ENCODE data around the gene DOP1A. TPM values are rescaled to one million over a fixed set of nuclear protein-coding genes. Genes with fewer than 3 reads are reported as not detected.

Gene DOP1A
- total and polyA plus RNA-seq, 2 of the 4 experiments (the other 2 are of a cell fraction), result 6.0 to 32.4 TPM

- no TSS peak for BruUV-seq (replicated peaks)
Measured at GRCh38 chr6:83038246-83038645, 29.2 kb upstream of the DOP1A start.

More at GRCh38 chr6:83038246-83038645, 29.2 kb upstream of the DOP1A start:
- in situ Hi-C loops (cut with MboI; ENCODE audit: low sequenced_read_pairs) (no loop called here), dilution Hi-C loops (cut with HindIII; ENCODE audit: low sequenced_read_pairs, unreplicated experiment) (no loop called here), intact Hi-C loops (cut with micrococcal nuclease) (no loop called here)
- no peak overlapping the region for H2BK120ac ChIP-seq (ENCODE audit: low read depth, low read length)
- no peak overlapping the region for H4K91ac ChIP-seq (ENCODE audit: insufficient read depth, low read depth, low read length)
- no peak overlapping the region for H2AK5ac ChIP-seq (ENCODE audit: low read depth, low read length)
- no peaks in the 10 kb centered on the region for H3K79me1 ChIP-seq (ENCODE audit: low read depth in 1 of 2, low read length in 2 of 2)
- H3K27me3 ChIP-seq (ENCODE audit: control insufficient read depth, insufficient read depth, low read length), result no peaks in the 10 kb centered on the region
- no peak overlapping the region for H2BK5ac ChIP-seq (ENCODE audit: low read depth, low read length, poor library complexity, severe bottlenecking)
- ATAC-seq (ENCODE audit: low read depth) (no peak), DNase-seq (no peak)
- POLR2A ChIA-PET (ENCODE audit: unreplicated experiment), result no interaction called here
- no peak overlapping the region for H2BK20ac ChIP-seq (ENCODE audit: low read depth, low read length)
- no peak overlapping the region for H2AK9ac ChIP-seq (replicated peaks; ENCODE audit: low read depth, low read length, poor library complexity)
- H4K20me1 ChIP-seq (ENCODE audit: insufficient read depth, low read length), result no peaks in the 10 kb centered on the region
- H3K36me3 ChIP-seq (ENCODE audit: control insufficient read depth, insufficient read depth, low read length), result no peaks in the 10 kb centered on the region; the same call in 1 of the 2 replicates
- no CpG with 5 or more reads among the region's 2 CpGs for WGBS, 2 experiments (ENCODE audit: extremely low coverage in 2 of 2, insufficient read length in 1 of 2)
- H4K5ac ChIP-seq (ENCODE audit: low read depth, low read length), result no peak overlapping the region
- no peak overlapping the region for H3K4me2 ChIP-seq (ENCODE audit: low read depth, low read length)
- no peaks in the 10 kb centered on the region for H3K9me1 ChIP-seq (ENCODE audit: insufficient read depth, low read length)
- no peak overlapping the region for H2BK15ac ChIP-seq (ENCODE audit: low read depth, low read length)
- H3K4me1 ChIP-seq (ENCODE audit: control insufficient read depth, insufficient read depth, low read length), result no peaks in the 10 kb centered on the region
- H2AFZ ChIP-seq (replicated peaks; ENCODE audit: low read length, poor library complexity), result no peak overlapping the region
- H3K23ac ChIP-seq (ENCODE audit: low read depth, low read length), result no peak overlapping the region
- no peaks in the 10 kb centered on the region for H3K9me3 ChIP-seq (ENCODE audit: control insufficient read depth, insufficient read depth, low read length)
- no peak overlapping the region for H3K4me3 ChIP-seq (ENCODE audit: insufficient read depth, low read depth, low read length)
- no peak overlapping the region for H3K9ac ChIP-seq (ENCODE audit: low read depth, low read length)
- H3K56ac ChIP-seq (ENCODE audit: extremely low read depth, insufficient read depth, low read length), result no peak overlapping the region
- H3K18ac ChIP-seq (ENCODE audit: low read depth, low read length), result no peak overlapping the region
- H4K8ac ChIP-seq (ENCODE audit: low read depth in 2 of 2, low read length in 2 of 2), result no peak overlapping the region
- TF ChIP-seq CHD1 (IDR thresholded peaks at IDR 0.05; ENCODE audit: low read depth, low read length) (no peak), RFX5 (IDR thresholded peaks at IDR 0.05; ENCODE audit: low read depth, low read length) (no peak), ELK1 (IDR thresholded peaks at IDR 0.05; ENCODE audit: borderline replicate concordance, low read depth, low read length) (no peak), USF2 (IDR thresholded peaks at IDR 0.05; ENCODE audit: low read depth, low read length) (no peak)
- no peak overlapping the region for H3K4ac ChIP-seq (ENCODE audit: low read depth, low read length)
- CTCF ChIA-PET, result interaction anchor here (0.6 kb wide), 1 partner anchor 440 kb away, joined by 4 read pairs; no protein-coding TSS in a partner anchor
- H3K14ac ChIP-seq (replicated peaks; ENCODE audit: low read depth, low read length), result no peak overlapping the region
- no peak overlapping the region for H3K27ac ChIP-seq (ENCODE audit: insufficient read depth, low read length)

Data from IMR-90 (cell line).